KMS-11 (cell line): ENCODE data around the gene NUDT14.

ENCODE experiments used
- H2AFZ ChIP-seq: fragments of 200-600 bp; sonication (generic); 2 replicates; pipeline ENCODE4 v1.6.1; 2016; ENCODE audit warnings: antibody characterized with exemption, mixed run types, low read depth
- H3K27ac ChIP-seq: fragments of 200-600 bp; sonication (generic); 2 replicates; pipeline ENCODE4 v1.6.1; 2016; ENCODE audit warnings: mild to moderate bottlenecking, mixed run types
- H3K27me3 ChIP-seq: fragments of 200-600 bp; sonication (generic); 2 replicates; pipeline ENCODE4 v1.6.1; 2017; ENCODE audit warnings: mild to moderate bottlenecking, low read depth, mixed run types, moderate library complexity; ENCODE audit not compliant: insufficient read depth
- H3K36me3 ChIP-seq: fragments of 200-600 bp; sonication (generic); 2 replicates; pipeline ENCODE4 v1.6.1; 2017; ENCODE audit warnings: mild to moderate bottlenecking, mixed run types; ENCODE audit not compliant: insufficient read depth
- H3K4me1 ChIP-seq: fragments of 200-600 bp; sonication (generic); 2 replicates; pipeline ENCODE4 v1.6.1; 2016; ENCODE audit warnings: mild to moderate bottlenecking, low read depth, mixed run types; ENCODE audit not compliant: poor library complexity, severe bottlenecking
- H3K4me2 ChIP-seq: fragments of 200-600 bp; sonication (generic); 2 replicates; pipeline ENCODE4 v1.7.0; 2016; ENCODE audit warnings: mild to moderate bottlenecking, mixed run types
- H3K4me3 ChIP-seq: fragments of 200-600 bp; sonication (generic); IDR thresholded peaks from 2 replicates; pipeline ENCODE4 v1.6.1; 2017; ENCODE audit warnings: low read depth, low read length, mixed read lengths; ENCODE audit not compliant: insufficient read depth
- H3K79me2 ChIP-seq: fragments of 200-600 bp; sonication (generic); 2 replicates; pipeline ENCODE4 v1.6.1; 2016; ENCODE audit warnings: low read depth, mixed run types; ENCODE audit not compliant: insufficient read depth
- H3K9ac ChIP-seq: fragments of 200-600 bp; sonication (generic); 2 replicates; pipeline ENCODE4 v1.6.1; 2016; ENCODE audit warnings: mild to moderate bottlenecking, mixed run types
- H4K20me1 ChIP-seq: fragments of 200-600 bp; sonication (generic); 2 replicates; pipeline ENCODE4 v1.6.1; 2016; ENCODE audit warnings: mild to moderate bottlenecking, mixed run types; ENCODE audit not compliant: insufficient read depth
- TF ChIP-seq, protein P1 (sequence below): fragments of 200-600 bp; sonication (generic); conservative IDR thresholded peaks from 2 replicates; pipeline ENCODE4 v1.6.1; 2017; ENCODE audit warnings: low read depth, mild to moderate bottlenecking, antibody characterized with exemption, low read length, moderate library complexity, mixed read lengths

The NUDT14 gene

DNA sequence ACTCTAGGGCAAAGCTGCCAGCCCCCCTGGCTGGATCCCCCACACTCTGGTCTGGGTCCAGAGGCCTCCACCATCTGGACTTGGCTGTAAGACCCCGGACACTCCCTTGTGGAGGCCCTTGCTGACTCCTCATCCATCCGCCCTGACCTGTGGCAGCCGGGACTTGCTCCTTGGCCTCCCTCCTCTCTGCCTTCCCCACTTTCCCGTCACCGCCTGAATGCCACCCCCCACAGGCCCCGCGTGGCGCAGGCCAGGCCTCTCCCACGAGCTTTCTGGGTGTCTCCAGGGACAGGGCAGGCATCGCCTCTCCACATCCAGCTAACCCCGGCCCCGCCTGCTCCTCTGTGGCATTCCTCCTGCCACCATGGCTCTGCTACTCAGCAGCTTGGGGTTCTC is 26.6 kb downstream of the NUDT14 start:
- no peaks in the 10 kb centered on the region for H3K4me1 ChIP-seq
- H3K27ac ChIP-seq = no peak overlapping the region
- no peak overlapping the region for H3K4me2 ChIP-seq
- H3K27me3 ChIP-seq = no peaks in the 10 kb centered on the region
- H3K4me3 ChIP-seq = no peak overlapping the region
- H3K36me3 ChIP-seq = no peaks in the 10 kb centered on the region
- H3K9ac ChIP-seq = no peak overlapping the region
- no peaks in the 10 kb centered on the region for H4K20me1 ChIP-seq
- TF ChIP-seq, protein P1, sequence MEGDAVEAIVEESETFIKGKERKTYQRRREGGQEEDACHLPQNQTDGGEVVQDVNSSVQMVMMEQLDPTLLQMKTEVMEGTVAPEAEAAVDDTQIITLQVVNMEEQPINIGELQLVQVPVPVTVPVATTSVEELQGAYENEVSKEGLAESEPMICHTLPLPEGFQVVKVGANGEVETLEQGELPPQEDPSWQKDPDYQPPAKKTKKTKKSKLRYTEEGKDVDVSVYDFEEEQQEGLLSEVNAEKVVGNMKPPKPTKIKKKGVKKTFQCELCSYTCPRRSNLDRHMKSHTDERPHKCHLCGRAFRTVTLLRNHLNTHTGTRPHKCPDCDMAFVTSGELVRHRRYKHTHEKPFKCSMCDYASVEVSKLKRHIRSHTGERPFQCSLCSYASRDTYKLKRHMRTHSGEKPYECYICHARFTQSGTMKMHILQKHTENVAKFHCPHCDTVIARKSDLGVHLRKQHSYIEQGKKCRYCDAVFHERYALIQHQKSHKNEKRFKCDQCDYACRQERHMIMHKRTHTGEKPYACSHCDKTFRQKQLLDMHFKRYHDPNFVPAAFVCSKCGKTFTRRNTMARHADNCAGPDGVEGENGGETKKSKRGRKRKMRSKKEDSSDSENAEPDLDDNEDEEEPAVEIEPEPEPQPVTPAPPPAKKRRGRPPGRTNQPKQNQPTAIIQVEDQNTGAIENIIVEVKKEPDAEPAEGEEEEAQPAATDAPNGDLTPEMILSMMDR = no peak
- no peaks in the 10 kb centered on the region for H3K79me2 ChIP-seq
- H2AFZ ChIP-seq = no peak overlapping the region

DNA sequence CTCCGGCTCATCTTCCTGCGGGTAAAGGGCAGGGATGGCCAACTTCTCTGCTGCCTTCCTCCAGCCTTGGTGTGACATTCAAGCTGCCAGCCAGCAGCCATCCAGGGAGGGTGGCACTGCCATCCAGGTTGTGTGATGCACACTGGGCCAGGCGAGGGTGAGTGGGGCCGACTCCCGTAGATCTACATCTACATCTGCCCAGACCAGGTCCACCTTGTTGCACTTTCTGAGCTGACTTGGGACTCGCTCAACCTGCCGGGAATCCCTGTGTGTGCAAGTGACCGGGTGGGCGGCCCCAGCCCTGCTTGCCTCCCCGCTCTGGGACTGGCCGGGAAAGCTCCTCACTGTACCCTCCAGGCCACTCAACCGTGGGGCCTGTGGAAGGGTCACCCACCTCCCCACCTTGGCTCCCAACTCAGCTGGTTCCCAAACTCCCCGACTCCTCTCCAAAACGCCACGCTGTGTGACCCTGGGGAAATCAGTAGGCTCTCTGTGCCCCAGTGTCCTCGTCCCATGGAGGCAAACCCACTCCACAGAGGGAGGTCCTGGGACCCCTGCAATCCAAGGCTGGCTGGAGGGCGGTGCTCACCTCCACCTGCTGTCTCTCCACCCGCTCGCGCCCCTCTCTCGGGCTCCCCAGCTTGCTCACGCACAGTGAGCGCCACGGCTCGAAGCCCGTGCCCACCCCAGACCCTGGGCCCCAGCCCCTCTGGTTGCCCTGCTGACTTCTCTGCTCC is 27.2 kb downstream of the NUDT14 start:
- Histone ChIP-seq H3K27me3 (no peaks in the 10 kb centered on the region), H4K20me1 (no peaks in the 10 kb centered on the region), H2AFZ (no peak overlapping the region), H3K36me3 (no peaks in the 10 kb centered on the region), H3K9ac (no peak overlapping the region), H3K27ac (no peak overlapping the region), H3K4me1 (no peaks in the 10 kb centered on the region), H3K4me2 (no peak overlapping the region), H3K79me2 (no peaks in the 10 kb centered on the region), H3K4me3 (no peak overlapping the region)
- TF ChIP-seq, protein P1 = no peak

DNA sequence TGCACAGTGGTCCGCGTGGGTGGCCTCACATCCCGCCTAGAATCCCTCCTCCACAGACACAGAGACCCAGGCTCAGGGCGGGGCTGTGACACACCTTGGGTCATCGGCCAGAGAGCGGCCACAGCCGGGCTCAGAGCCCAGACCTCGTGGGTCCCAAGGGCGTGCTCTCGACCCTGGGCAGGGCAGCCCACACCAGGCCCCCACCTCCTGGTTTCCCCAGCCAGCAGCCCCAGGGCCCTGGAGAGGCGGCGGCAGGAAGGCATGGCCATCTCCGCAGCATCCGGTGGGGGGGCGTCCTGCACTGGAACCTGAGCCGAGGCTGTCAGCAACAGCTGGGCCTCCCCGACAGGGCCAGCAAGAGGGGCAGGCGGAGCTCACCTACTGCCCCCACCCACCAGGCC is 27.8 kb downstream of the NUDT14 start:
- Histone ChIP-seq H3K36me3 (no peaks in the 10 kb centered on the region), H3K4me1 (no peaks in the 10 kb centered on the region), H3K27me3 (no peaks in the 10 kb centered on the region), H4K20me1 (no peaks in the 10 kb centered on the region), H3K9ac (no peak overlapping the region), H3K4me2 (no peak overlapping the region), H2AFZ (no peak overlapping the region), H3K4me3 (no peak overlapping the region), H3K27ac (no peak overlapping the region), H3K79me2 (no peaks in the 10 kb centered on the region)
- TF ChIP-seq, protein P1 = no peak

DNA sequence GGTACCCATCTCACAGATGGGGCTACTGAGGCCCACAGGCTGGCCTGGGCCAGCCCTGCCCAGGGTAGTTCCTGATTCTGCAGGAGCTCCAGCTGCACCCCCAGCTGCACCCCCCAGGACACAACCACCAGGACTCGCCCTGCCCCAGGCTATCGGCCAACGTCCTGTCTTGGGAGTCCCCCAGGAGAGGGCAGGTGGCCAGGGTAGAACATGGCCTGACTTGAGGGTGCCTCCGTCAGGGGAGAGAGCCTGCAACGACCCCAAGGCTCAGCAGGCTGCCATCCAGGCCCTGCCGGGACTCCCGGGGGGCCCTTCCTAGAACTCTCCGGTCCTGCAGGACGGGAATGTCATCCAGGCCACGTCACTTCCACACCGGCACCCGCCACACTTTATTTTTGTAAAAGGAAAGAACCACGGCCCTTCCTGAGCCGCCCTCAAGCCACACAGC is 28.3 kb downstream of the NUDT14 start:
- H3K9ac ChIP-seq = no peak overlapping the region
- no peaks in the 10 kb centered on the region for H3K79me2 ChIP-seq
- H3K4me2 ChIP-seq = no peak overlapping the region
- no peaks in the 10 kb centered on the region for H4K20me1 ChIP-seq
- H3K4me3 ChIP-seq = no peak overlapping the region
- no peaks in the 10 kb centered on the region for H3K4me1 ChIP-seq
- TF ChIP-seq, protein P1 = no peak
- H2AFZ ChIP-seq = no peak overlapping the region
- no peaks in the 10 kb centered on the region for H3K36me3 ChIP-seq
- H3K27ac ChIP-seq = no peak overlapping the region
- H3K27me3 ChIP-seq = no peaks in the 10 kb centered on the region
